GM23338 (cell line): ENCODE data around the gene DENND1B. TPM values are rescaled to one million over a fixed set of nuclear protein-coding genes. Genes with fewer than 3 reads are reported as not detected.

Experiments used
- ATAC-seq: fragments of 200-7000 bp; cut with Tn5 transposase; 3 replicates; pipeline ENCODE4 v1.9.1; 2020
- DNase-seq: peaks from one replicate; pipeline ENCODE4 v3.0.0-alpha.2; 2015; ENCODE audit warnings: low spot score
- H2AFZ ChIP-seq: fragments of 200-600 bp; sonication (generic); 2 replicates; pipeline ENCODE4 v1.8.0; 2016; ENCODE audit warnings: antibody characterized with exemption, mild to moderate bottlenecking, moderate library complexity
- H3F3A ChIP-seq: fragments of 200-600 bp; sonication (generic); replicated peaks from 2 replicates; pipeline ENCODE4 v1.8.0; 2017; ENCODE audit warnings: antibody characterized with exemption, mixed run types, low read depth
- H3K27ac ChIP-seq: fragments of 200-600 bp; sonication (generic); 2 replicates; pipeline ENCODE4 v1.6.1; 2016; ENCODE audit warnings: low read depth
- H3K27me3 ChIP-seq: fragments of 200-600 bp; sonication (generic); 2 replicates; pipeline ENCODE4 v1.8.0; 2016; ENCODE audit warnings: mild to moderate bottlenecking, mixed run types, moderate library complexity; ENCODE audit not compliant: insufficient read depth
- H3K36me3 ChIP-seq: fragments of 200-600 bp; sonication (generic); 2 replicates; pipeline ENCODE4 v1.8.0; 2016; ENCODE audit warnings: mild to moderate bottlenecking; ENCODE audit not compliant: insufficient read depth
- H3K4me1 ChIP-seq: fragments of 200-600 bp; sonication (generic); 2 replicates; pipeline ENCODE4 v1.8.0; 2016; ENCODE audit warnings: mild to moderate bottlenecking, moderate library complexity; ENCODE audit not compliant: insufficient read depth
- H3K4me2 ChIP-seq: fragments of 200-600 bp; sonication (generic); 2 replicates; pipeline ENCODE4 v1.7.1; 2017; ENCODE audit warnings: mixed run types
- H3K4me3 ChIP-seq: fragments of 200-600 bp; sonication (generic); 2 replicates; pipeline ENCODE4 v1.6.1; 2016; ENCODE audit warnings: mixed run types
- H3K79me2 ChIP-seq: fragments of 200-600 bp; sonication (generic); replicated peaks from 2 replicates; pipeline ENCODE4 v1.8.0; 2017; ENCODE audit warnings: mild to moderate bottlenecking; ENCODE audit not compliant: insufficient read depth
- H3K9me2 ChIP-seq: fragments of 200-600 bp; sonication (generic); 2 replicates; pipeline ENCODE4 v1.8.0; 2017; ENCODE audit not compliant: insufficient read depth
- H4K20me1 ChIP-seq: fragments of 200-600 bp; sonication (generic); replicated peaks from 2 replicates; pipeline ENCODE4 v1.8.0; 2017; ENCODE audit warnings: mild to moderate bottlenecking; ENCODE audit not compliant: insufficient read depth
- H3K27ac Mint-ChIP-seq: 2 replicates; pipeline ENCODE4 v1.8.0; 2020; ENCODE audit warnings: inconsistent platforms, mild to moderate bottlenecking, moderate library complexity, mixed read lengths
- H3K27me3 Mint-ChIP-seq: 3 replicates; pipeline ENCODE4 v1.8.0; 2022; ENCODE audit warnings: low read depth, mild to moderate bottlenecking, moderate library complexity, mixed read lengths, inconsistent platforms; ENCODE audit not compliant: insufficient read depth, poor library complexity
- H3K36me3 Mint-ChIP-seq: 3 replicates; pipeline ENCODE4 v1.8.0; 2021; ENCODE audit warnings: low read depth, mild to moderate bottlenecking, inconsistent platforms, moderate library complexity, mixed read lengths
- H3K4me1 Mint-ChIP-seq: 3 replicates; pipeline ENCODE4 v1.8.0; 2020; ENCODE audit warnings: mild to moderate bottlenecking, inconsistent platforms, mixed read lengths
- H3K4me3 Mint-ChIP-seq: 3 replicates; pipeline ENCODE4 v1.8.0; 2021; ENCODE audit warnings: moderate library complexity, mild to moderate bottlenecking, inconsistent platforms, mixed read lengths
- H3K9me3 Mint-ChIP-seq: 3 replicates; pipeline ENCODE4 v1.8.0; 2020; ENCODE audit warnings: moderate library complexity, mild to moderate bottlenecking, inconsistent platforms, mixed read lengths
- CREB1 ChIP-seq: fragments of 250-450 bp; sonication (Bioruptor Pico); IDR thresholded peaks from 2 replicates; pipeline ENCODE4 v1.5.0; 2020; ENCODE audit warnings: low read depth, mild to moderate bottlenecking, moderate library complexity
- EZH2 ChIP-seq: fragments of 200-600 bp; sonication (generic); IDR thresholded peaks from one replicate; pipeline ENCODE4 v1.8.0; 2017; ENCODE audit warnings: antibody characterized with exemption, mild to moderate bottlenecking, low read depth; ENCODE audit not compliant: unreplicated experiment
- EZH2phosphoT487 ChIP-seq: fragments of 200-600 bp; sonication (generic); IDR thresholded peaks from one replicate; pipeline ENCODE4 v1.8.1; 2018; ENCODE audit warnings: antibody characterized with exemption; ENCODE audit not compliant: unreplicated experiment
- JUNB ChIP-seq: IDR thresholded peaks from one replicate; pipeline ENCODE4 v1.6.1; 2016; ENCODE audit warnings: antibody characterized with exemption; ENCODE audit not compliant: unreplicated experiment
- NANOG ChIP-seq: IDR thresholded peaks from 2 replicates; pipeline ENCODE4 v1.6.1; 2016; ENCODE audit warnings: antibody characterized with exemption, borderline replicate concordance
- POLR2AphosphoS5 ChIP-seq: IDR thresholded peaks from 2 replicates; pipeline ENCODE4 v1.6.1; 2016; ENCODE audit warnings: antibody characterized with exemption, low read depth
- STAT1 ChIP-seq: IDR thresholded peaks from one replicate; pipeline ENCODE4 v1.6.1; 2016; ENCODE audit warnings: antibody characterized with exemption; ENCODE audit not compliant: unreplicated experiment
- ZNF331 ChIP-seq: fragments of 250-450 bp; sonication (Bioruptor Pico); IDR thresholded peaks from 2 replicates; pipeline ENCODE4 v1.5.0; 2020; ENCODE audit warnings: low read depth, mild to moderate bottlenecking, moderate library complexity
- polyA plus RNA-seq: library from polyadenylated mRNA; unstranded; fragments of >200 nt; fragmentation: Nextera tagmentation; extraction: Ambion mirVana; gene quantifications from 2 replicates; pipeline ENCODE4 v1.2.1, GENCODE V29; 2016
- total RNA-seq: library from RNA; depleted of rRNA; stranded (reverse); fragments of >200 nt; shearing (Covaris generic); gene quantifications from 2 replicates; pipeline ENCODE4 v1.2.3, GENCODE V29; 2014
- TF ChIP-seq, protein P1 (sequence below), 2 experiments: fragments of 200-600 bp in 1 of 2; sonication (generic) in 1 of 2; conservative IDR thresholded peaks; 2 replicates each; pipeline versions ENCODE4 v1.5.1 to v1.6.1; 2016 to 2017; ENCODE audit warnings: antibody characterized with exemption in 2 of 2, low read depth in 2 of 2, mild to moderate bottlenecking in 2 of 2, moderate library complexity in 1 of 2
- TF ChIP-seq, protein P2 (sequence below): IDR thresholded peaks from 2 replicates; pipeline ENCODE4 v1.6.1; 2016; ENCODE audit warnings: antibody characterized with exemption
- TF ChIP-seq, protein P3 (sequence below): IDR thresholded peaks from one replicate; pipeline ENCODE4 v1.6.1; 2018; ENCODE audit warnings: antibody characterized with exemption; ENCODE audit not compliant: unreplicated experiment

The DENND1B gene
- total and polyA plus RNA-seq, 2 experiments from 2014 or later = 4.3 to 5.2 TPM

DNA sequence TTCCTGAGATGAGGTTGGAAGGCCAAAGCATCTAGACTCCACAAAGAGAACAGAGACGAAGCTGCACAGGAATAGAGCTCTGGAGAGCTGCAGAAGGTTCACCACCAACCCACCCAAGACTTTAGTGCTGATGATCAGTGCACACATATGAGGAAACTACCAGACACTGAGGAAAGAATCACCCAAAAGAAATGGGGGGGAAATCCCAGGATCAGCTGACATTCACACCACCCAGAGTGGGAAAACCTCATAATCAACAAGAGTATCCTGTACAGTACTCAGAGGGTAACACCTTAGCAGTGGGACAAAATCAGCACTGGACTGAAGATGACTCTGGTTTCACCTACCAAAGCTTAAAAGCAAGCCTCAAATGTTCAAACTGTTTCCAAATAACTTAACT, 36.4 kb downstream of the DENND1B start:
- DNase-seq (no peak), ATAC-seq (no peak)
- H4K20me1 ChIP-seq = no peaks in the 10 kb centered on the region
- H3F3A ChIP-seq = no peaks in the 10 kb centered on the region
- H3K4me1 ChIP-seq = peaks cover 13% of the 10 kb centered on the region
- Mint-ChIP-seq H3K27me3 (no peaks in the 10 kb centered on the region), H3K4me1 (peaks cover 17% of the 10 kb centered on the region), H3K27ac (no peak overlapping the region), H3K9me3 (peaks cover under 1% of the 10 kb centered on the region; the same call in 1 of the 3 replicates), H3K36me3 (no peaks in the 10 kb centered on the region), H3K4me3 (no peak overlapping the region)
- H3K9me2 ChIP-seq = no peaks in the 10 kb centered on the region
- TF ChIP-seq EZH2phosphoT487 = no peak
- TF ChIP-seq, protein P1, sequence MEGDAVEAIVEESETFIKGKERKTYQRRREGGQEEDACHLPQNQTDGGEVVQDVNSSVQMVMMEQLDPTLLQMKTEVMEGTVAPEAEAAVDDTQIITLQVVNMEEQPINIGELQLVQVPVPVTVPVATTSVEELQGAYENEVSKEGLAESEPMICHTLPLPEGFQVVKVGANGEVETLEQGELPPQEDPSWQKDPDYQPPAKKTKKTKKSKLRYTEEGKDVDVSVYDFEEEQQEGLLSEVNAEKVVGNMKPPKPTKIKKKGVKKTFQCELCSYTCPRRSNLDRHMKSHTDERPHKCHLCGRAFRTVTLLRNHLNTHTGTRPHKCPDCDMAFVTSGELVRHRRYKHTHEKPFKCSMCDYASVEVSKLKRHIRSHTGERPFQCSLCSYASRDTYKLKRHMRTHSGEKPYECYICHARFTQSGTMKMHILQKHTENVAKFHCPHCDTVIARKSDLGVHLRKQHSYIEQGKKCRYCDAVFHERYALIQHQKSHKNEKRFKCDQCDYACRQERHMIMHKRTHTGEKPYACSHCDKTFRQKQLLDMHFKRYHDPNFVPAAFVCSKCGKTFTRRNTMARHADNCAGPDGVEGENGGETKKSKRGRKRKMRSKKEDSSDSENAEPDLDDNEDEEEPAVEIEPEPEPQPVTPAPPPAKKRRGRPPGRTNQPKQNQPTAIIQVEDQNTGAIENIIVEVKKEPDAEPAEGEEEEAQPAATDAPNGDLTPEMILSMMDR (conservative IDR thresholded peaks at IDR 0.05; ENCODE audit: low read depth in 2 of 2) = no peak
- no peak for TF ChIP-seq NANOG
- TF ChIP-seq CREB1 (CRISPR knock-in tag) = no peak
- TF ChIP-seq, protein P2, sequence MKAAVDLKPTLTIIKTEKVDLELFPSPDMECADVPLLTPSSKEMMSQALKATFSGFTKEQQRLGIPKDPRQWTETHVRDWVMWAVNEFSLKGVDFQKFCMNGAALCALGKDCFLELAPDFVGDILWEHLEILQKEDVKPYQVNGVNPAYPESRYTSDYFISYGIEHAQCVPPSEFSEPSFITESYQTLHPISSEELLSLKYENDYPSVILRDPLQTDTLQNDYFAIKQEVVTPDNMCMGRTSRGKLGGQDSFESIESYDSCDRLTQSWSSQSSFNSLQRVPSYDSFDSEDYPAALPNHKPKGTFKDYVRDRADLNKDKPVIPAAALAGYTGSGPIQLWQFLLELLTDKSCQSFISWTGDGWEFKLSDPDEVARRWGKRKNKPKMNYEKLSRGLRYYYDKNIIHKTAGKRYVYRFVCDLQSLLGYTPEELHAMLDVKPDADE = no peak
- no peak for TF ChIP-seq STAT1
- TF ChIP-seq ZNF331 (CRISPR knock-in tag) = no peak
- no peak for TF ChIP-seq EZH2
- no peak for TF ChIP-seq POLR2AphosphoS5
- TF ChIP-seq, protein P3, sequence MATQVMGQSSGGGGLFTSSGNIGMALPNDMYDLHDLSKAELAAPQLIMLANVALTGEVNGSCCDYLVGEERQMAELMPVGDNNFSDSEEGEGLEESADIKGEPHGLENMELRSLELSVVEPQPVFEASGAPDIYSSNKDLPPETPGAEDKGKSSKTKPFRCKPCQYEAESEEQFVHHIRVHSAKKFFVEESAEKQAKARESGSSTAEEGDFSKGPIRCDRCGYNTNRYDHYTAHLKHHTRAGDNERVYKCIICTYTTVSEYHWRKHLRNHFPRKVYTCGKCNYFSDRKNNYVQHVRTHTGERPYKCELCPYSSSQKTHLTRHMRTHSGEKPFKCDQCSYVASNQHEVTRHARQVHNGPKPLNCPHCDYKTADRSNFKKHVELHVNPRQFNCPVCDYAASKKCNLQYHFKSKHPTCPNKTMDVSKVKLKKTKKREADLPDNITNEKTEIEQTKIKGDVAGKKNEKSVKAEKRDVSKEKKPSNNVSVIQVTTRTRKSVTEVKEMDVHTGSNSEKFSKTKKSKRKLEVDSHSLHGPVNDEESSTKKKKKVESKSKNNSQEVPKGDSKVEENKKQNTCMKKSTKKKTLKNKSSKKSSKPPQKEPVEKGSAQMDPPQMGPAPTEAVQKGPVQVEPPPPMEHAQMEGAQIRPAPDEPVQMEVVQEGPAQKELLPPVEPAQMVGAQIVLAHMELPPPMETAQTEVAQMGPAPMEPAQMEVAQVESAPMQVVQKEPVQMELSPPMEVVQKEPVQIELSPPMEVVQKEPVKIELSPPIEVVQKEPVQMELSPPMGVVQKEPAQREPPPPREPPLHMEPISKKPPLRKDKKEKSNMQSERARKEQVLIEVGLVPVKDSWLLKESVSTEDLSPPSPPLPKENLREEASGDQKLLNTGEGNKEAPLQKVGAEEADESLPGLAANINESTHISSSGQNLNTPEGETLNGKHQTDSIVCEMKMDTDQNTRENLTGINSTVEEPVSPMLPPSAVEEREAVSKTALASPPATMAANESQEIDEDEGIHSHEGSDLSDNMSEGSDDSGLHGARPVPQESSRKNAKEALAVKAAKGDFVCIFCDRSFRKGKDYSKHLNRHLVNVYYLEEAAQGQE = no peak
- H3K79me2 ChIP-seq = no peaks in the 10 kb centered on the region
- no peak overlapping the region for H2AFZ ChIP-seq
- no peaks in the 10 kb centered on the region for H3K36me3 ChIP-seq
- no peak overlapping the region for H3K4me2 ChIP-seq
- H3K27ac ChIP-seq = no peak overlapping the region
- H3K27me3 ChIP-seq = no peaks in the 10 kb centered on the region
- H3K4me3 ChIP-seq = no peak overlapping the region

DNA sequence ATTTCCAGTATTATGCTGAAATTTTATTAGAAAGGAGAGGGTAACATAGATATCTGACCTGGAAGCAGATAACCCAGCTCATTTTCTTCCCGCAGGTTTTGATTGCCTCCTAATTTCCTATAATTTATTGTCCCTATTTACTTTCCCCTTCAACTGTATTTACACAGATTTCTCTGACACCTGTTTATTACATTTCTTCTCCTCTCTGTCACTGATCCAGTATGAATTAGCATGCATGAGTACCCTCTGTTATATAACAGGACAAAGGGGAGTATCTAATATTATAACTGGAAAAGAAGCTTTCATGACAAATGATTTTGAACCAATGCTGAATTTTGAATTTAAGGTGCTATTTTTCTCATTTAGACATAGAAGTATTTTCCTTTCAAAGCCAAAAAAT, 37.4 kb downstream of the DENND1B start:
- no peaks in the 10 kb centered on the region for H3K36me3 ChIP-seq
- H3K4me2 ChIP-seq = 0 out of 2 replicates have a peak overlapping the region, but pooled peaks have one; percentile 14
- Mint-ChIP-seq H3K36me3 (no peaks in the 10 kb centered on the region), H3K4me3 (no peak overlapping the region), H3K27me3 (no peaks in the 10 kb centered on the region), H3K27ac (0 out of 2 replicates have a peak overlapping the region, but pooled peaks have one; percentile 18), H3K9me3 (no peaks in the 10 kb centered on the region), H3K4me1 (peaks cover 22% of the 10 kb centered on the region)
- H3F3A ChIP-seq = no peaks in the 10 kb centered on the region
- DNase-seq (no peak), ATAC-seq (no peak)
- no peak overlapping the region for H3K4me3 ChIP-seq
- no peaks in the 10 kb centered on the region for H3K9me2 ChIP-seq
- H4K20me1 ChIP-seq = no peaks in the 10 kb centered on the region
- no peak overlapping the region for H3K27ac ChIP-seq
- H3K4me1 ChIP-seq = peaks cover 13% of the 10 kb centered on the region
- no peak overlapping the region for H2AFZ ChIP-seq
- H3K27me3 ChIP-seq = no peaks in the 10 kb centered on the region
- no peaks in the 10 kb centered on the region for H3K79me2 ChIP-seq
- TF ChIP-seq ZNF331 (CRISPR knock-in tag) (no peak), CREB1 (CRISPR knock-in tag) (no peak), EZH2 (no peak), JUNB (no peak)
- TF ChIP-seq, protein P2 = no peak
